IMR-90 (cell line): ENCODE measurements around the gene ASAP2. TPM values are rescaled to one million over a fixed set of nuclear protein-coding genes. Genes with fewer than 3 reads are reported as not detected.

Experiments used
- ATAC-seq: fragments of 200-7000 bp; cut with Tn5 transposase; 2 replicates; pipeline ENCODE4 v1.9.1; 2020; ENCODE audit warnings: low read depth, mild to moderate bottlenecking, moderate library complexity
- BruUV-seq: library from RNA; stranded (reverse); fragments of 400-500 nt; replicated peaks from 2 replicates; lab custom pipeline; 2021; lab: Mats Ljungman, UMichigan
- CTCF ChIA-PET: fragments of 300-600 bp; formaldehyde crosslinking; extraction: SDS; loops from one replicate; lab custom pipeline; 2021; ENCODE audit warnings: antibody characterized with exemption; lab: Yijun Ruan, JAX
- POLR2A ChIA-PET: fragments of 300-600 bp; sonication (Branson Sonifier 250); formaldehyde crosslinking; loops from one replicate; lab custom pipeline; 2022; ENCODE audit warnings: antibody characterized with exemption; ENCODE audit not compliant: unreplicated experiment; lab: Charles Lee
- DNase-seq: peaks from one replicate; pipeline ENCODE4 v3.0.0; 2013
- H2AFZ ChIP-seq: replicated peaks from 2 replicates; pipeline ENCODE3; 2013; ENCODE audit warnings: low read length, mild to moderate bottlenecking; ENCODE audit not compliant: poor library complexity
- H2AK5ac ChIP-seq: 2 replicates; pipeline ENCODE4 v1.6.1; 2013; ENCODE audit warnings: low read depth, low read length, inconsistent platforms
- H2AK9ac ChIP-seq: replicated peaks from 2 replicates; pipeline ENCODE3; 2013; ENCODE audit warnings: mild to moderate bottlenecking, low read depth, low read length, moderate library complexity; ENCODE audit not compliant: poor library complexity
- H2BK120ac ChIP-seq: 2 replicates; pipeline ENCODE4 v1.6.1; 2013; ENCODE audit warnings: low read depth, low read length, inconsistent platforms
- H2BK15ac ChIP-seq: 3 replicates; pipeline ENCODE4 v1.6.1; 2013; ENCODE audit warnings: low read depth, low read length, inconsistent platforms
- H2BK20ac ChIP-seq: 2 replicates; pipeline ENCODE4 v1.6.1; 2013; ENCODE audit warnings: low read depth, mild to moderate bottlenecking, inconsistent platforms, low read length, moderate library complexity
- H2BK5ac ChIP-seq: 2 replicates; pipeline ENCODE4 v1.6.1; 2013; ENCODE audit warnings: mild to moderate bottlenecking, low read depth, low read length, inconsistent platforms; ENCODE audit not compliant: poor library complexity, severe bottlenecking
- H3K14ac ChIP-seq: replicated peaks from 2 replicates; pipeline ENCODE4 v1.6.1; 2013; ENCODE audit warnings: low read depth, low read length, inconsistent platforms
- H3K18ac ChIP-seq: 2 replicates; pipeline ENCODE4 v1.6.1; 2013; ENCODE audit warnings: low read depth, low read length, control low read depth
- H3K23ac ChIP-seq: 2 replicates; pipeline ENCODE4 v1.6.1; 2013; ENCODE audit warnings: low read depth, low read length, inconsistent platforms
- H3K27ac ChIP-seq: 2 replicates; pipeline ENCODE4 v1.5.1; 2013; ENCODE audit warnings: mild to moderate bottlenecking, control low read depth, low read length; ENCODE audit not compliant: insufficient read depth
- H3K27me3 ChIP-seq: 2 replicates; pipeline ENCODE4 v1.6.1; 2013; ENCODE audit warnings: low read length; ENCODE audit not compliant: control insufficient read depth, insufficient read depth
- H3K36me3 ChIP-seq: 2 replicates; pipeline ENCODE4 v1.6.1; 2013; ENCODE audit warnings: low read length, mixed read lengths; ENCODE audit not compliant: control insufficient read depth, insufficient read depth
- H3K4ac ChIP-seq: 2 replicates; pipeline ENCODE4 v1.6.1; 2013; ENCODE audit warnings: low read depth, low read length, inconsistent platforms
- H3K4me1 ChIP-seq: 2 replicates; pipeline ENCODE4 v1.6.1; 2013; ENCODE audit warnings: low read length, mixed read lengths; ENCODE audit not compliant: control insufficient read depth, insufficient read depth
- H3K4me2 ChIP-seq: 2 replicates; pipeline ENCODE4 v1.6.1; 2013; ENCODE audit warnings: low read depth, mild to moderate bottlenecking, control low read depth, low read length, moderate library complexity
- H3K4me3 ChIP-seq: 2 replicates; pipeline ENCODE4 v1.5.1; 2013; ENCODE audit warnings: low read depth, mild to moderate bottlenecking, control low read depth, low read length, moderate library complexity; ENCODE audit not compliant: insufficient read depth
- H3K56ac ChIP-seq: 2 replicates; pipeline ENCODE4 v1.6.1; 2013; ENCODE audit warnings: low read length, inconsistent platforms; ENCODE audit not compliant: insufficient read depth; ENCODE audit errors: extremely low read depth
- H3K79me1 ChIP-seq, 2 experiments: 2 replicates each; pipeline ENCODE4 v1.6.1; 2013; ENCODE audit warnings: low read length in 2 of 2, inconsistent platforms in 1 of 2, low read depth in 1 of 2
- H3K9ac ChIP-seq: 2 replicates; pipeline ENCODE4 v1.6.1; 2013; ENCODE audit warnings: low read depth, low read length, control low read depth
- H3K9me1 ChIP-seq: 2 replicates; pipeline ENCODE4 v1.6.1; 2013; ENCODE audit warnings: low read length, inconsistent platforms; ENCODE audit not compliant: insufficient read depth
- H3K9me3 ChIP-seq: 2 replicates; pipeline ENCODE4 v1.6.1; 2013; ENCODE audit warnings: low read length; ENCODE audit not compliant: control insufficient read depth, insufficient read depth
- H4K20me1 ChIP-seq: 2 replicates; pipeline ENCODE4 v1.6.1; 2013; ENCODE audit warnings: low read length, inconsistent platforms; ENCODE audit not compliant: insufficient read depth
- H4K5ac ChIP-seq: 2 replicates; pipeline ENCODE4 v1.6.1; 2013; ENCODE audit warnings: mild to moderate bottlenecking, low read depth, low read length, control low read depth
- H4K8ac ChIP-seq, 2 experiments: 2 replicates each; pipeline ENCODE4 v1.6.1; 2013; ENCODE audit warnings: low read depth in 2 of 2, low read length in 2 of 2, control low read depth in 1 of 2, inconsistent platforms in 1 of 2
- H4K91ac ChIP-seq: 2 replicates; pipeline ENCODE4 v1.6.1; 2013; ENCODE audit warnings: low read depth, low read length, inconsistent platforms; ENCODE audit not compliant: insufficient read depth
- BHLHE40 ChIP-seq: fragments of 150-350 bp; IDR thresholded peaks from 2 replicates; pipeline ENCODE4 v1.6.1; 2016; ENCODE audit warnings: mild to moderate bottlenecking, low read depth, low read length
- CEBPB ChIP-seq: IDR thresholded peaks from 2 replicates; pipeline ENCODE4 v1.6.1; 2012; ENCODE audit warnings: low read depth, low read length, improper control_type of control experiment
- CHD1 ChIP-seq: IDR thresholded peaks from 2 replicates; pipeline ENCODE4 v1.6.1; 2012; ENCODE audit warnings: low read depth, low read length, improper control_type of control experiment
- CTCF ChIP-seq: conservative IDR thresholded peaks from 2 replicates; pipeline ENCODE4 v1.5.1; 2012; ENCODE audit warnings: mild to moderate bottlenecking, low read depth, low read length, improper control_type of control experiment
- ELK1 ChIP-seq: fragments of 150-350 bp; IDR thresholded peaks from 2 replicates; pipeline ENCODE4 v1.6.1; 2016; ENCODE audit warnings: low read depth, mild to moderate bottlenecking, low read length, moderate library complexity, borderline replicate concordance
- FOS ChIP-seq: fragments of 150-350 bp; IDR thresholded peaks from 2 replicates; pipeline ENCODE4 v1.6.1; 2016; ENCODE audit warnings: low read depth, low read length
- MAFK ChIP-seq: IDR thresholded peaks from 2 replicates; pipeline ENCODE4 v1.6.1; 2012; ENCODE audit warnings: low read depth, low read length, improper control_type of control experiment
- MAZ ChIP-seq: IDR thresholded peaks from 2 replicates; pipeline ENCODE4 v1.6.1; 2012; ENCODE audit warnings: low read depth, mild to moderate bottlenecking, low read length, improper control_type of control experiment, moderate library complexity, borderline replicate concordance
- MXI1 ChIP-seq: IDR thresholded peaks from 2 replicates; pipeline ENCODE4 v1.6.1; 2012; ENCODE audit warnings: low read depth, mild to moderate bottlenecking, low read length, moderate library complexity, borderline replicate concordance
- NFE2L2 ChIP-seq: fragments of 150-350 bp; IDR thresholded peaks from 2 replicates; pipeline ENCODE4 v1.6.1; 2016; ENCODE audit warnings: low read depth, mild to moderate bottlenecking, low read length
- POLR2A ChIP-seq: IDR thresholded peaks from 2 replicates; pipeline ENCODE4 v1.6.1; 2012; ENCODE audit warnings: mild to moderate bottlenecking, low read depth, low read length
- RAD21 ChIP-seq: IDR thresholded peaks from 2 replicates; pipeline ENCODE4 v1.6.1; 2012; ENCODE audit warnings: low read length, improper control_type of control experiment
- RCOR1 ChIP-seq: IDR thresholded peaks from 2 replicates; pipeline ENCODE4 v1.6.1; 2012; ENCODE audit warnings: mild to moderate bottlenecking, low read length, improper control_type of control experiment; ENCODE audit not compliant: insufficient replicate concordance
- RFX5 ChIP-seq: IDR thresholded peaks from 2 replicates; pipeline ENCODE4 v1.8.0; 2012; ENCODE audit warnings: low read depth, mild to moderate bottlenecking, low read length, moderate library complexity
- SMC3 ChIP-seq: fragments of 150-350 bp; IDR thresholded peaks from 2 replicates; pipeline ENCODE4 v1.6.1; 2016; ENCODE audit warnings: low read depth, mild to moderate bottlenecking, antibody characterized with exemption, low read length, moderate library complexity
- USF2 ChIP-seq: fragments of 150-350 bp; IDR thresholded peaks from 2 replicates; pipeline ENCODE4 v1.6.1; 2017; ENCODE audit warnings: mild to moderate bottlenecking, antibody characterized with exemption, low read length, low read depth
- WGBS, 2 experiments: methylation state at CpG; one replicate each; pipeline versions ENCODE4 v1.1.5 to v1.1.7; 2013; ENCODE audit warnings: missing lambda C conversion rate in 2 of 2; ENCODE audit not compliant: insufficient read length in 1 of 2; ENCODE audit errors: extremely low coverage in 2 of 2; 5-methylcytosine and 5-hydroxymethylcytosine counted together
- dilution Hi-C: fragments of 300-500 bp; cut with HindIII; formaldehyde crosslinking; loops from one replicate; pipeline ENCODE4 v1.14.3; 2018; ENCODE audit warnings: low sequenced_read_pairs; ENCODE audit not compliant: unreplicated experiment
- in situ Hi-C: fragments of 300-500 bp; cut with MboI; formaldehyde crosslinking; loops from 3 replicates; pipeline ENCODE4 v1.14.3; 2019; ENCODE audit warnings: low sequenced_read_pairs, inconsistent platforms, mixed read lengths
- intact Hi-C: fragments of 100-400 bp; cut with micrococcal nuclease; formaldehyde crosslinking; loops from 2 replicates; pipeline ENCODE4 v1.10.0; 2022
- polyA plus RNA-seq, 3 experiments: library from polyadenylated mRNA; depleted of rRNA; stranded (reverse); fragments of >200 nt; gene quantifications; 2 replicates each; pipeline ENCODE4 v1.2.3, GENCODE V29; 2012; ENCODE audit warnings: low replicate concordance in 1 of 3
- total RNA-seq: library from RNA; depleted of rRNA; stranded (reverse); fragments of >200 nt; gene quantifications from 2 replicates; pipeline ENCODE4 v1.2.3, GENCODE V29; 2012

Gene ASAP2
- total and polyA plus RNA-seq, 2 of the 4 experiments (the other 2 are of a cell fraction): 19.7 to 28.1 TPM

- Histone ChIP-seq H3K4me3 (no peak overlapping the region), H3K9me3 (no peaks in the 10 kb centered on the region), H3K4me1 (peaks cover 4% of the 10 kb centered on the region; the same call in 1 of the 2 replicates), H4K20me1 (peaks cover 16% of the 10 kb centered on the region; the same call in 1 of the 2 replicates), H3K4me2 (no peak overlapping the region), H3K27ac (no peak overlapping the region), H4K8ac (no peak overlapping the region), H2AK5ac (no peak overlapping the region), H3K23ac (no peak overlapping the region), H2BK120ac (no peak overlapping the region), H3K79me1 (peaks cover 22 to 82% of the 10 kb centered on the region in 2 experiments), H3K14ac (no peak overlapping the region), H3K4ac (no peak overlapping the region), H2BK20ac (no peak overlapping the region), H3K9ac (no peak overlapping the region), H2BK15ac (no peak overlapping the region), H3K27me3 (no peaks in the 10 kb centered on the region), H2BK5ac (no peak overlapping the region), H3K9me1 (peaks cover 5% of the 10 kb centered on the region), H3K56ac (no peak overlapping the region), H4K5ac (no peak overlapping the region; the same call in 1 of the 2 replicates), H3K18ac (no peak overlapping the region), H2AFZ (no peak overlapping the region), H2AK9ac (no peak overlapping the region), H3K36me3 (peaks cover 16% of the 10 kb centered on the region), H4K91ac (no peak overlapping the region)
- dilution Hi-C loops: no loop called here
- TF ChIP-seq RCOR1: no peak
- no peak for TF ChIP-seq MXI1
- TF ChIP-seq RFX5: no peak
- no peak for TF ChIP-seq CHD1
- no peak for TF ChIP-seq SMC3
- TF ChIP-seq BHLHE40: no peak
- TF ChIP-seq MAZ: no peak
- TF ChIP-seq CEBPB: no peak
- no peak for TF ChIP-seq CTCF
- TF ChIP-seq ELK1: no peak
- no peak for TF ChIP-seq RAD21
- no peak for TF ChIP-seq FOS
- TF ChIP-seq MAFK: no peak
- TF ChIP-seq USF2: no peak
- TF ChIP-seq NFE2L2: no peak
- TF ChIP-seq POLR2A: no peak
- 89% methylated on average over 3 of the region's 9 CpGs; no CpG with 5 or more reads in 1 of the 2 experiments for WGBS, 2 experiments
- ChIA-PET CTCF (no interaction called here), POLR2A (no interaction called here)
- DNase-seq (no peak), ATAC-seq (no peak)
- no TSS peak for BruUV-seq
- in situ Hi-C loops: no loop called here
- intact Hi-C loops: no loop called here
Measured at GRCh38 chr2:9416267-9416961, 209.8 kb downstream of the ASAP2 start.
